CD14-positive monocyte (primary cell): ENCODE measurements around the gene EXT2. TPM values are rescaled to one million over a fixed set of nuclear protein-coding genes. Genes with fewer than 3 reads are reported as not detected.
A peak's percentile ranks its signal among the peaks of the same experiment; 100 is the strongest.

Source experiments
- DNase-seq, 3 donors: peaks; one replicate each; pipeline ENCODE4 v3.0.0-alpha.2; 2011 to 2022
- H2AFZ ChIP-seq: 2 replicates; pipeline ENCODE4 v1.6.0; 2012; ENCODE audit warnings: mild to moderate bottlenecking, low read depth, low read length, inconsistent platforms; ENCODE audit not compliant: insufficient read depth, poor library complexity, severe bottlenecking
- H3K27ac ChIP-seq, 2 donors: 1 replicate in 1 of 2; 2 replicates in 1 of 2; pipeline ENCODE4 v1.5.1; 2012 to 2013; ENCODE audit warnings: low read length in 2 of 2, control low read depth in 1 of 2, inconsistent platforms in 1 of 2, low read depth in 1 of 2, mild to moderate bottlenecking in 1 of 2
- H3K27me3 ChIP-seq, 2 donors: one replicate each; pipeline versions ENCODE4 v1.6.0 to v1.6.1; 2011 to 2013; ENCODE audit warnings: low read length in 2 of 2; ENCODE audit not compliant: control insufficient read depth in 2 of 2, insufficient read depth in 2 of 2
- H3K36me3 ChIP-seq, 2 donors: replicated peaks in 1 of 2; 1 replicate in 1 of 2; 2 replicates in 1 of 2; pipeline versions ENCODE4 v1.5.1 to v1.6.1; 2012 to 2013; ENCODE audit warnings: low read length in 2 of 2, control low read depth in 1 of 2, inconsistent platforms in 1 of 2, mild to moderate bottlenecking in 1 of 2; ENCODE audit not compliant: insufficient read depth in 2 of 2, control insufficient read depth in 1 of 2
- H3K4me1 ChIP-seq, 2 donors: 1 replicate in 1 of 2; 2 replicates in 1 of 2; pipeline versions ENCODE4 v1.5.1 to v1.6.1; 2012 to 2013; ENCODE audit warnings: low read length in 2 of 2, control low read depth in 1 of 2, inconsistent platforms in 1 of 2, mild to moderate bottlenecking in 1 of 2, moderate library complexity in 1 of 2; ENCODE audit not compliant: insufficient read depth in 2 of 2, control insufficient read depth in 1 of 2
- H3K4me2 ChIP-seq: replicated peaks from 2 replicates; pipeline ENCODE3; 2012; ENCODE audit warnings: low read length, moderate library complexity, mild to moderate bottlenecking; ENCODE audit not compliant: poor library complexity, severe bottlenecking; ENCODE audit errors: extremely low read depth
- H3K4me3 ChIP-seq, 3 experiments: fragments of 200-600 bp in 1 of 3; sonication (generic) in 1 of 3; replicated peaks in 1 of 3; 1 replicate in 2 of 3; 2 replicates in 1 of 3; pipeline ENCODE4 v1.5.1; 2011 to 2013; ENCODE audit warnings: low read length in 3 of 3, mild to moderate bottlenecking in 3 of 3, control low read depth in 2 of 3, low read depth in 2 of 3, inconsistent platforms in 1 of 3, moderate library complexity in 1 of 3
- H3K79me2 ChIP-seq: 2 replicates; pipeline ENCODE4 v1.6.0; 2012; ENCODE audit warnings: mild to moderate bottlenecking, control low read depth, inconsistent platforms, low read length, moderate library complexity; ENCODE audit not compliant: insufficient read depth
- H3K9ac ChIP-seq: 2 replicates; pipeline ENCODE4 v1.6.0; 2017; ENCODE audit warnings: low read length, mild to moderate bottlenecking; ENCODE audit not compliant: insufficient read depth, poor library complexity, severe bottlenecking
- H3K9me3 ChIP-seq, 2 donors: replicated peaks in 1 of 2; 1 replicate in 1 of 2; 2 replicates in 1 of 2; pipeline versions ENCODE4 v1.5.1 to v1.6.1; 2012 to 2013; ENCODE audit warnings: low read length in 2 of 2, control low read depth in 1 of 2; ENCODE audit not compliant: control insufficient read depth in 1 of 2, insufficient read depth in 1 of 2
- H4K20me1 ChIP-seq: 2 replicates; pipeline ENCODE4 v1.6.0; 2012; ENCODE audit warnings: mild to moderate bottlenecking, low read length, control low read depth, moderate library complexity; ENCODE audit not compliant: insufficient read depth
- H3K27ac Mint-ChIP-seq, 7 donors: one replicate each; pipeline ENCODE4 v1.8.0; 2020; ENCODE audit warnings: mild to moderate bottlenecking in 7 of 7, mixed read lengths in 7 of 7, moderate library complexity in 6 of 7, inconsistent platforms in 2 of 7
- H3K27me3 Mint-ChIP-seq, 3 donors: one replicate each; pipeline ENCODE4 v1.8.0; 2021 to 2022; ENCODE audit warnings: low read depth in 3 of 3, mild to moderate bottlenecking in 3 of 3, mixed read lengths in 3 of 3, moderate library complexity in 3 of 3, inconsistent platforms in 1 of 3
- H3K36me3 Mint-ChIP-seq, 2 donors: one replicate each; pipeline ENCODE4 v1.8.0; 2020; ENCODE audit warnings: mixed read lengths in 2 of 2, inconsistent platforms in 1 of 2, mild to moderate bottlenecking in 1 of 2
- H3K4me1 Mint-ChIP-seq: one replicate; pipeline ENCODE4 v1.8.0; 2020; ENCODE audit warnings: mild to moderate bottlenecking, mixed read lengths
- H3K4me3 Mint-ChIP-seq, 2 donors: one replicate each; pipeline ENCODE4 v1.8.0; 2020; ENCODE audit warnings: mild to moderate bottlenecking in 2 of 2, mixed read lengths in 2 of 2, moderate library complexity in 1 of 2
- H3K9me3 Mint-ChIP-seq, 7 donors: one replicate each; pipeline ENCODE4 v1.8.0; 2020 to 2022; ENCODE audit warnings: mixed read lengths in 7 of 7, mild to moderate bottlenecking in 6 of 7, moderate library complexity in 6 of 7, inconsistent platforms in 2 of 7
- WGBS: methylation state at CpG from one replicate; pipeline ENCODE4 v1.1.5; 2013; ENCODE audit warnings: missing lambda C conversion rate; ENCODE audit not compliant: insufficient coverage; 5-methylcytosine and 5-hydroxymethylcytosine counted together
- intact Hi-C, 2 donors: fragments of 100-400 bp; cut with micrococcal nuclease; formaldehyde crosslinking; loops; one replicate each; pipeline versions ENCODE4 v1.15.0 to v1.15.1; 2023
- polyA plus RNA-seq, 3 donors: library from polyadenylated mRNA; depleted of rRNA in 1 of 3; unstranded in 2 of 3; stranded (reverse) in 1 of 3; fragments of 300-500 nt in 2 of 3; fragments of >200 nt in 1 of 3; fragmentation: Illumina TruSeq in 2 of 3; gene quantifications; 1 replicate in 2 of 3; 2 replicates in 1 of 3; pipeline ENCODE4 v1.2.3, GENCODE V29; 2012 to 2021
- TF ChIP-seq, protein P1 (sequence below): fragments of 200-600 bp; IDR thresholded peaks from one replicate; pipeline ENCODE4 v1.8.0; 2022; ENCODE audit warnings: antibody characterized with exemption, mild to moderate bottlenecking

Gene EXT2
- polyA plus RNA-seq, 3 donors, result 17.2 to 41.1 (median 34.2) TPM

DNA sequence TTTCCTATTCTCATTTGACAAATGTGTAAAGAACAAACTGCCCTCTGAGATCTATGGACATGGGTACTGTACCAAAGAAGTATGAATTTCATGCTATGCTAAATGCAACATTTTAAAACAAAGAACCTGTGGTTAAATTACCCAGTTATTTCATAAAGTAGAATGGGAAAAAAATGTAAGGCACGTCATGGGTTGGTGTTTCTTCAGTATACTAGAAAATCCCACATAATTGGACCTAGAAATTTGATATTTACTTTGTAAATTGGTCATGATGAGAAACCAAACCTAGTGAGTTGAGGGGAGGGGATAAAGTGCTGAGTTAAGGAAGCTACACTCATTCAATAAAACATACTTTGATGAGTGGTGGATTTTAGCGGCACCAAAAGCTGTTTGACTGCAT is 110.4 kb downstream of the EXT2 start:
- H3K36me3 Mint-ChIP-seq, result peaks cover 40 to 46% of the 10 kb centered on the region in 2 donors
- no peaks in the 10 kb centered on the region for H4K20me1 ChIP-seq
- H3K27ac ChIP-seq, result no peak overlapping the region
- H3K27me3 ChIP-seq, result no peaks in the 10 kb centered on the region
- peaks cover 6 to 53% of the 10 kb centered on the region in 2 donors for H3K36me3 ChIP-seq
- H3K4me3 Mint-ChIP-seq, result no peak overlapping the region
- H3K79me2 ChIP-seq, result no peaks in the 10 kb centered on the region
- no peak overlapping the region for H3K4me3 ChIP-seq
- H3K9me3 Mint-ChIP-seq, result peaks cover 0 to 2% (median 0%) of the 10 kb centered on the region in 7 donors
- no peaks in the 10 kb centered on the region for H3K9me3 ChIP-seq
- no peaks in the 10 kb centered on the region for H3K4me1 ChIP-seq
- no peak for DNase-seq
- no CpG with 5 or more reads among the region's 2 CpGs for WGBS
- H3K27me3 Mint-ChIP-seq, result no peaks in the 10 kb centered on the region
- TF ChIP-seq, protein P1, sequence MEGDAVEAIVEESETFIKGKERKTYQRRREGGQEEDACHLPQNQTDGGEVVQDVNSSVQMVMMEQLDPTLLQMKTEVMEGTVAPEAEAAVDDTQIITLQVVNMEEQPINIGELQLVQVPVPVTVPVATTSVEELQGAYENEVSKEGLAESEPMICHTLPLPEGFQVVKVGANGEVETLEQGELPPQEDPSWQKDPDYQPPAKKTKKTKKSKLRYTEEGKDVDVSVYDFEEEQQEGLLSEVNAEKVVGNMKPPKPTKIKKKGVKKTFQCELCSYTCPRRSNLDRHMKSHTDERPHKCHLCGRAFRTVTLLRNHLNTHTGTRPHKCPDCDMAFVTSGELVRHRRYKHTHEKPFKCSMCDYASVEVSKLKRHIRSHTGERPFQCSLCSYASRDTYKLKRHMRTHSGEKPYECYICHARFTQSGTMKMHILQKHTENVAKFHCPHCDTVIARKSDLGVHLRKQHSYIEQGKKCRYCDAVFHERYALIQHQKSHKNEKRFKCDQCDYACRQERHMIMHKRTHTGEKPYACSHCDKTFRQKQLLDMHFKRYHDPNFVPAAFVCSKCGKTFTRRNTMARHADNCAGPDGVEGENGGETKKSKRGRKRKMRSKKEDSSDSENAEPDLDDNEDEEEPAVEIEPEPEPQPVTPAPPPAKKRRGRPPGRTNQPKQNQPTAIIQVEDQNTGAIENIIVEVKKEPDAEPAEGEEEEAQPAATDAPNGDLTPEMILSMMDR, result no peak
- H3K27ac Mint-ChIP-seq, result no peak overlapping the region
- H3K9ac ChIP-seq, result no peak overlapping the region
- H3K4me2 ChIP-seq, result no peak overlapping the region
- H3K4me1 Mint-ChIP-seq, result no peaks in the 10 kb centered on the region
- intact Hi-C loops, result no loop called here
- no peak overlapping the region for H2AFZ ChIP-seq

DNA sequence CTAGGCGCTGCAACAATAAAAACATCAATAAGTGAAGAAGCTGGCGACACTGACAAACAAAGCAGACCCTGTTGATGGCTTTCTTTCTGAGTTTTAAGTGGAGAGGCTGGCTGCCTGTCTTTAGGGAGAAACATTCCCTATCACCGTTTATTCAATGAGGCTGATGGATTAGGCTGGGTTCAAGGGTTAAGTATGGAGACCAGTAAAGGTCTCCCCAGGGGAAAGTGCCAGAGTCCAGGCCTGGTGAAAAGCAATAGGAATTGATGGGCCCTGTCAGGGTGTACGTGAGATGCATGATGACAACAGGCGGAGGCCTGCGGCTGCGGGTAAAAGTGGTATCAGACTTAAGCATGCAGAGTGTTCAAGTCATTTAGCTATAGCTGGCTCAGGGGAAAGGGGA is 111.8 kb downstream of the EXT2 start:
- no peaks in the 10 kb centered on the region for H3K4me1 ChIP-seq
- peaks cover 4 to 44% of the 10 kb centered on the region in 2 donors for H3K36me3 ChIP-seq
- no peak overlapping the region for H3K9ac ChIP-seq
- H2AFZ ChIP-seq, result no peak overlapping the region
- intact Hi-C loops, result no loop called here
- H3K4me3 ChIP-seq, result no peak overlapping the region
- H3K9me3 ChIP-seq, result peaks cover 4% of the 10 kb centered on the region in 2 donors
- H3K79me2 ChIP-seq, result no peaks in the 10 kb centered on the region
- Mint-ChIP-seq H3K27ac (peak overlapping the region in 1 of 7 donors; percentile 28), H3K4me3 (no peak overlapping the region), H3K9me3 (peaks cover 0 to 7% (median 5%) of the 10 kb centered on the region in 7 donors), H3K36me3 (peaks cover 35 to 39% of the 10 kb centered on the region in 2 donors), H3K27me3 (no peaks in the 10 kb centered on the region), H3K4me1 (no peaks in the 10 kb centered on the region)
- DNase-seq, result no peak
- TF ChIP-seq, protein P1, result no peak
- WGBS, result 100% methylated on average over 5 of the region's 7 CpGs
- no peaks in the 10 kb centered on the region for H4K20me1 ChIP-seq
- H3K27me3 ChIP-seq, result no peaks in the 10 kb centered on the region
- no peak overlapping the region for H3K4me2 ChIP-seq
- H3K27ac ChIP-seq, result no peak overlapping the region
